ENCODE results near the gene ROR2.

DNA sequence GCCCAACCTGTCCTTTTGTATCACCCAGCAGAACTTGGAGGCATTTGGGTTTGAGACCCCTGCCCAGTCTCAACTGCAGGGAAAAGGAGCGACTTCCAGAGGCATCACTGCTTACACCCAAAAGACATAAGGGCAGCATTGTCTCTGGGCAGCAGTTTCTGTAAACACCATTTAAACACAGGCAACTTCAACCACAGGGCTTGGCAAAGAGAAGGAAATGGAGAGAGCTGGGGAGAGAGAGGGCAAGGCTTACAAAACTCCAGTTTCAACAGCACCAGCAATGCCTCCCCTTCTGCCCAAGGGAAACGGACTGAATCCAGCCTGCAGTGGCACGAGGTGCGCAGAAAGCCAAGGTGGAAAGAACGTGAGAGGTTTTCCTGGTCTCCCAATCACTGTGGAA is 147.6 kb downstream of the ROR2 start:
- TF ChIP-seq, protein P1, sequence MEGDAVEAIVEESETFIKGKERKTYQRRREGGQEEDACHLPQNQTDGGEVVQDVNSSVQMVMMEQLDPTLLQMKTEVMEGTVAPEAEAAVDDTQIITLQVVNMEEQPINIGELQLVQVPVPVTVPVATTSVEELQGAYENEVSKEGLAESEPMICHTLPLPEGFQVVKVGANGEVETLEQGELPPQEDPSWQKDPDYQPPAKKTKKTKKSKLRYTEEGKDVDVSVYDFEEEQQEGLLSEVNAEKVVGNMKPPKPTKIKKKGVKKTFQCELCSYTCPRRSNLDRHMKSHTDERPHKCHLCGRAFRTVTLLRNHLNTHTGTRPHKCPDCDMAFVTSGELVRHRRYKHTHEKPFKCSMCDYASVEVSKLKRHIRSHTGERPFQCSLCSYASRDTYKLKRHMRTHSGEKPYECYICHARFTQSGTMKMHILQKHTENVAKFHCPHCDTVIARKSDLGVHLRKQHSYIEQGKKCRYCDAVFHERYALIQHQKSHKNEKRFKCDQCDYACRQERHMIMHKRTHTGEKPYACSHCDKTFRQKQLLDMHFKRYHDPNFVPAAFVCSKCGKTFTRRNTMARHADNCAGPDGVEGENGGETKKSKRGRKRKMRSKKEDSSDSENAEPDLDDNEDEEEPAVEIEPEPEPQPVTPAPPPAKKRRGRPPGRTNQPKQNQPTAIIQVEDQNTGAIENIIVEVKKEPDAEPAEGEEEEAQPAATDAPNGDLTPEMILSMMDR (IDR thresholded peaks at IDR 0.05) = no peak
- TF ChIP-seq POLR2A (IDR thresholded peaks at IDR 0.05) (no peak), POLR2AphosphoS5 (IDR thresholded peaks at IDR 0.05) (no peak)
